Panc1 (cell line): ENCODE measurements around the gene EFL1. TPM values are rescaled to one million over a fixed set of nuclear protein-coding genes. Genes with fewer than 3 reads are reported as not detected.

Source experiments
- ATAC-seq: fragments of 200-7000 bp; cut with Tn5 transposase; 2 replicates; pipeline ENCODE4 v1.9.1; 2020; ENCODE audit warnings: mild to moderate bottlenecking, moderate library complexity
- BruUV-seq: library from RNA; stranded (reverse); fragments of 400-500 nt; replicated peaks from 2 replicates; lab custom pipeline; 2021; lab: Mats Ljungman, UMichigan
- CTCF ChIA-PET: fragments of 300-600 bp; sonication (Branson Sonifier 250); formaldehyde crosslinking; loops from one replicate; lab custom pipeline; 2022; ENCODE audit warnings: antibody characterized with exemption; lab: Charles Lee
- POLR2A ChIA-PET: fragments of 300-600 bp; sonication (Branson Sonifier 250); formaldehyde crosslinking; loops from one replicate; lab custom pipeline; 2022; ENCODE audit warnings: antibody characterized with exemption; lab: Charles Lee
- DNase-seq: peaks from one replicate; pipeline ENCODE4 v3.0.0-alpha.2; 2010; ENCODE audit warnings: low read depth, low spot score
- H3K27ac ChIP-seq: 2 replicates; pipeline ENCODE4 v1.5.1; 2011; ENCODE audit warnings: mild to moderate bottlenecking, low read length, inconsistent platforms
- H3K27me3 ChIP-seq: fragments of 200-500 bp; sonication (Bioruptor generic); 2 replicates; pipeline ENCODE4 v1.6.0; 2014; ENCODE audit warnings: low read length, inconsistent platforms; ENCODE audit not compliant: control insufficient read depth, insufficient read depth
- H3K36me3 ChIP-seq: fragments of 200-500 bp; sonication (Bioruptor generic); 2 replicates; pipeline ENCODE4 v1.5.1; 2014; ENCODE audit warnings: inconsistent platforms, mild to moderate bottlenecking, low read length, moderate library complexity; ENCODE audit not compliant: control insufficient read depth, insufficient read depth
- H3K4me1 ChIP-seq: 2 replicates; pipeline ENCODE4 v1.5.1; 2011; ENCODE audit warnings: inconsistent platforms, mild to moderate bottlenecking, low read length, moderate library complexity; ENCODE audit not compliant: control insufficient read depth, insufficient read depth
- H3K4me3 ChIP-seq, 2 experiments: 2 replicates each; pipeline ENCODE4 v1.5.1; 2011 to 2012; ENCODE audit warnings: low read depth in 2 of 2, low read length in 2 of 2, mild to moderate bottlenecking in 2 of 2, inconsistent platforms in 1 of 2, moderate library complexity in 1 of 2
- H3K9me3 ChIP-seq: fragments of 200-500 bp; sonication (Bioruptor generic); 2 replicates; pipeline ENCODE4 v1.5.1; 2014; ENCODE audit warnings: low read depth, mild to moderate bottlenecking, inconsistent platforms, low read length, moderate library complexity; ENCODE audit not compliant: control insufficient read depth, insufficient read depth
- CTCF ChIP-seq: fragments of 450-650 bp; IDR thresholded peaks from 2 replicates; pipeline ENCODE4 v1.5.1; 2017; ENCODE audit warnings: mild to moderate bottlenecking
- POLR2AphosphoS5 ChIP-seq: IDR thresholded peaks from 2 replicates; pipeline ENCODE4 v1.6.1; 2012; ENCODE audit warnings: mild to moderate bottlenecking, low read depth, low read length, moderate library complexity
- REST ChIP-seq, 2 experiments: IDR thresholded peaks; 2 replicates each; pipeline ENCODE4 v1.6.1; 2011 to 2012; ENCODE audit warnings: low read depth in 2 of 2, control low read depth in 1 of 2, low read length in 1 of 2, mild to moderate bottlenecking in 1 of 2, moderate library complexity in 1 of 2; ENCODE audit not compliant: insufficient read depth in 1 of 2
- SIN3A ChIP-seq: IDR thresholded peaks from 2 replicates; pipeline ENCODE4 v1.6.1; 2012; ENCODE audit warnings: low read depth, mild to moderate bottlenecking, low read length, moderate library complexity, borderline replicate concordance; ENCODE audit not compliant: insufficient read depth
- TCF7L2 ChIP-seq: IDR thresholded peaks from 2 replicates; pipeline ENCODE4 v1.6.1; 2011; ENCODE audit warnings: mild to moderate bottlenecking, low read depth, low read length, inconsistent platforms
- in situ Hi-C: cut with HindIII; loops from 2 replicates; pipeline ENCODE4 v1.10.0; 2016; ENCODE audit warnings: low sequenced_read_pairs, low pct_unique_long_range_greater_than_20kb
- intact Hi-C: fragments of 100-400 bp; cut with micrococcal nuclease; formaldehyde crosslinking; loops from one replicate; pipeline ENCODE4 v1.10.0; 2022; ENCODE audit not compliant: unreplicated experiment
- total RNA-seq: library from RNA; stranded (reverse); gene quantifications from one replicate; pipeline ENCODE4 v1.2.1, GENCODE V29; 2021; ENCODE audit not compliant: unreplicated experiment

EFL1 gene
- total RNA-seq, 1 experiment from 2014 or later = 20.2 TPM

GRCh38 chr15:82309802-82310201, 47.3 kb upstream of the EFL1 start:
- Histone ChIP-seq H3K27ac (no peak overlapping the region), H3K27me3 (no peaks in the 10 kb centered on the region), H3K9me3 (no peaks in the 10 kb centered on the region), H3K4me1 (no peaks in the 10 kb centered on the region), H3K4me3 (no peak overlapping the region), H3K36me3 (no peaks in the 10 kb centered on the region)
- in situ Hi-C loops = no loop called here
- intact Hi-C loops = no loop called here
- no peak for ATAC-seq
- TF ChIP-seq REST (IDR thresholded peaks at IDR 0.05; ENCODE audit: insufficient read depth in 1 of 2, low read depth in 2 of 2, low read length in 1 of 2) (no peak), TCF7L2 (no peak), POLR2AphosphoS5 (no peak), SIN3A (no peak), CTCF (no peak)
- ChIA-PET POLR2A (interaction anchor here (0.7 kb wide), 2 partner anchors 14 to 1046 kb away, joined by 3 to 7 read pairs; no protein-coding TSS in a partner anchor), CTCF (no interaction called here)
- no peak for DNase-seq
- BruUV-seq = no TSS peak

- DNase-seq (no peak), ATAC-seq (no peak)
- TF ChIP-seq POLR2AphosphoS5 (no peak), TCF7L2 (no peak), CTCF (no peak), REST (IDR thresholded peaks at IDR 0.05; ENCODE audit: insufficient read depth in 1 of 2, low read depth in 2 of 2, low read length in 1 of 2) (no peak), SIN3A (no peak)
- H3K9me3 ChIP-seq = no peaks in the 10 kb centered on the region
- no TSS peak for BruUV-seq
- H3K27ac ChIP-seq = no peak overlapping the region
- no peaks in the 10 kb centered on the region for H3K36me3 ChIP-seq
- H3K4me3 ChIP-seq = no peak overlapping the region
- in situ Hi-C loops (no loop called here), intact Hi-C loops (no loop called here)
- CTCF ChIA-PET = no interaction called here
- no peaks in the 10 kb centered on the region for H3K4me1 ChIP-seq
- POLR2A ChIA-PET = no interaction called here
- no peaks in the 10 kb centered on the region for H3K27me3 ChIP-seq
Observed at GRCh38 chr15:82307714-82308081, 45.2 kb upstream of the EFL1 start.
